GM12878 (cell line): ENCODE data around the gene ACVR1. TPM values are rescaled to one million over a fixed set of nuclear protein-coding genes. Genes with fewer than 3 reads are reported as not detected.

ENCODE experiments used
- ATAC-seq: fragments of 200-7000 bp; cut with Tn5 transposase; 3 replicates; pipeline ENCODE4 v1.9.1; 2020; ENCODE audit warnings: mild to moderate bottlenecking, moderate library complexity
- BruUV-seq: library from RNA; stranded (reverse); fragments of 400-500 nt; replicated peaks from 2 replicates; lab custom pipeline; 2021; lab: Mats Ljungman, UMichigan
- CTCF ChIA-PET: fragments of 300-600 bp; sonication (Branson Sonifier 250); formaldehyde crosslinking; extraction: SDS; loops from one replicate; lab custom pipeline; 2021; ENCODE audit warnings: inconsistent platforms; lab: Yijun Ruan, JAX
- POLR2A ChIA-PET: fragments of 350-600 bp; formaldehyde crosslinking; extraction: SDS; loops from one replicate; lab custom pipeline; 2021; ENCODE audit warnings: inconsistent platforms; lab: Charles Lee
- RAD21 ChIA-PET: fragments of 300-600 bp; sonication (Branson Sonifier 250); formaldehyde crosslinking; loops from one replicate; lab custom pipeline; 2023; ENCODE audit warnings: antibody characterized with exemption; ENCODE audit not compliant: unreplicated experiment; lab: Charles Lee
- SMC1A ChIA-PET: fragments of 300-600 bp; sonication (Branson Sonifier 250); formaldehyde crosslinking; loops from one replicate; lab custom pipeline; 2023; ENCODE audit not compliant: unreplicated experiment, uncharacterized antibody; lab: Charles Lee
- DNase-seq: peaks from one replicate; pipeline ENCODE4 v3.0.0-alpha.2; 2011; ENCODE audit warnings: low read depth, low spot score
- FAIRE-seq: peaks from 3 replicates; lab custom pipeline; 2011; peaks lifted over from hg19 to GRCh38; lab: Jason Lieb, UNC
- H2AFZ ChIP-seq: 2 replicates; pipeline ENCODE4 v1.6.0; 2011; ENCODE audit warnings: low read depth, low read length, control low read depth; ENCODE audit not compliant: control insufficient read depth
- H3K27ac ChIP-seq: 2 replicates; pipeline ENCODE4 v1.5.1; 2011; ENCODE audit warnings: control low read depth; ENCODE audit not compliant: control insufficient read depth, insufficient read depth
- H3K27me3 ChIP-seq, 2 experiments: replicated peaks in 1 of 2; 2 replicates each; pipeline versions ENCODE4 v1.6.0 to v1.6.1; 2011; ENCODE audit warnings: low read length in 1 of 2; ENCODE audit not compliant: control insufficient read depth in 2 of 2, insufficient read depth in 2 of 2
- H3K36me3 ChIP-seq, 2 experiments: 2 replicates each; pipeline ENCODE4 v1.5.1; 2011; ENCODE audit warnings: low read length in 1 of 2; ENCODE audit not compliant: control insufficient read depth in 2 of 2, insufficient read depth in 2 of 2
- H3K4me1 ChIP-seq: 2 replicates; pipeline ENCODE4 v1.6.1; 2011; ENCODE audit warnings: mild to moderate bottlenecking, low read length, moderate library complexity, mixed read lengths; ENCODE audit not compliant: control insufficient read depth, insufficient read depth
- H3K4me2 ChIP-seq: 2 replicates; pipeline ENCODE4 v1.6.0; 2011; ENCODE audit warnings: control low read depth; ENCODE audit not compliant: control insufficient read depth, insufficient read depth
- H3K4me3 ChIP-seq: fragments of 200-600 bp; sonication (generic); 2 replicates; pipeline ENCODE4 v1.5.1; 2016
- H3K79me2 ChIP-seq: 2 replicates; pipeline ENCODE4 v1.6.0; 2011; ENCODE audit warnings: low read length; ENCODE audit not compliant: control insufficient read depth, insufficient read depth
- H3K9ac ChIP-seq: 2 replicates; pipeline ENCODE4 v1.8.0; 2011; ENCODE audit warnings: low read length, control low read depth, mixed read lengths; ENCODE audit not compliant: control insufficient read depth, insufficient read depth
- H3K9me3 ChIP-seq: replicated peaks from 3 replicates; pipeline ENCODE4 v1.5.1; 2011; ENCODE audit warnings: mild to moderate bottlenecking, low read length; ENCODE audit not compliant: control insufficient read depth, insufficient read depth
- H4K20me1 ChIP-seq: 2 replicates; pipeline ENCODE4 v1.6.0; 2011; ENCODE audit not compliant: control insufficient read depth, insufficient read depth
- HDGF ChIP-seq: fragments of 450-650 bp; IDR thresholded peaks from 2 replicates; pipeline ENCODE4 v1.6.1; 2016; ENCODE audit warnings: antibody characterized with exemption
- MEF2A ChIP-seq: IDR thresholded peaks from 2 replicates; pipeline ENCODE4 v1.6.1; 2011; ENCODE audit warnings: low read depth, mild to moderate bottlenecking, low read length, moderate library complexity; ENCODE audit not compliant: insufficient read depth
- MYC ChIP-seq: IDR thresholded peaks from 2 replicates; pipeline ENCODE4 v1.6.1; 2011; ENCODE audit warnings: mild to moderate bottlenecking, low read length, moderate library complexity, inconsistent platforms; ENCODE audit not compliant: insufficient read depth, insufficient replicate concordance, insufficient read length, severe bottlenecking
- RAD51 ChIP-seq: fragments of 450-650 bp; IDR thresholded peaks from 2 replicates; pipeline ENCODE4 v1.6.1; 2016; ENCODE audit warnings: moderate library complexity, mild to moderate bottlenecking, inconsistent platforms
- RCOR1 ChIP-seq: conservative IDR thresholded peaks from 2 replicates; pipeline ENCODE4 v1.6.1; 2012; ENCODE audit warnings: low read depth, low read length, improper control_type of control experiment
- RFX5 ChIP-seq: IDR thresholded peaks from 2 replicates; pipeline ENCODE4 v1.6.1; 2011; ENCODE audit warnings: low read depth, low read length, improper control_type of control experiment
- ZNF207 ChIP-seq: fragments of 450-650 bp; IDR thresholded peaks from 2 replicates; pipeline ENCODE4 v1.6.1; 2014; ENCODE audit warnings: antibody characterized with exemption, mild to moderate bottlenecking, borderline replicate concordance
- ZNF24 ChIP-seq: fragments of 450-650 bp; IDR thresholded peaks from 2 replicates; pipeline ENCODE4 v1.6.1; 2017; ENCODE audit warnings: antibody characterized with exemption, mild to moderate bottlenecking
- ZNF274 ChIP-seq: IDR thresholded peaks from one replicate; pipeline ENCODE4 v1.8.0; 2011; ENCODE audit not compliant: insufficient read length, insufficient read depth
- ZNF622 ChIP-seq: fragments of 450-650 bp; IDR thresholded peaks from 2 replicates; pipeline ENCODE4 v1.6.1; 2017; ENCODE audit warnings: mild to moderate bottlenecking, inconsistent platforms
- WGBS: methylation state at CpG from one replicate; pipeline ENCODE4 v1.1.6; 2016; ENCODE audit warnings: low lambda C conversion rate; ENCODE audit not compliant: insufficient replicate concordance, insufficient coverage; ENCODE audit errors: missing lambda C conversion rate; 5-methylcytosine and 5-hydroxymethylcytosine counted together
- in situ Hi-C: fragments of 300-500 bp; cut with MboI; formaldehyde crosslinking; loops from 9 replicates; pipeline ENCODE4 v1.14.3; 2018; ENCODE audit warnings: mixed read lengths
- intact Hi-C: fragments of 100-400 bp; cut with micrococcal nuclease; formaldehyde crosslinking; loops from one replicate; pipeline ENCODE4 v1.14.2; 2022; ENCODE audit not compliant: unreplicated experiment
- polyA plus RNA-seq, 11 experiments: library from polyadenylated mRNA; depleted of rRNA in 4 of 11; unstranded in 6 of 11; stranded (reverse) in 5 of 11; fragments of >200 nt; fragmentation: Nextera tagmentation in 4 of 11; fragmentation: Illumina TruSeq in 1 of 11; extraction: Ambion mirVana in 4 of 11; extraction: Trizol in 1 of 11; gene quantifications; 1 replicate in 1 of 11; 2 replicates in 10 of 11; pipeline versions ENCODE4 v1.2.1 to v1.2.3, GENCODE V29; 2011 to 2016; ENCODE audit warnings: inconsistent platforms in 2 of 11, missing spikeins in 2 of 11, low read depth in 1 of 11
- total RNA-seq, 4 experiments: library from RNA; depleted of rRNA in 3 of 4; stranded (reverse); fragments of >200 nt in 3 of 4; fragmentation: Illumina TruSeq in 1 of 4; extraction: Trizol in 1 of 4; gene quantifications; 2 replicates each; pipeline versions ENCODE4 v1.2.1 to v1.2.3, GENCODE V29; 2013 to 2021
- TF ChIP-seq, protein P1 (sequence below): fragments of 450-650 bp; formaldehyde crosslinking; IDR thresholded peaks from 2 replicates; pipeline ENCODE4 v1.4.0; 2020; ENCODE audit warnings: mild to moderate bottlenecking, moderate library complexity
- TF ChIP-seq, protein P2 (sequence below): fragments of 450-650 bp; conservative IDR thresholded peaks from 2 replicates; pipeline ENCODE4 v1.6.1; 2017; ENCODE audit warnings: mild to moderate bottlenecking, moderate library complexity
- TF ChIP-seq, protein P3 (sequence below): fragments of 450-650 bp; IDR thresholded peaks from 2 replicates; pipeline ENCODE4 v1.6.1; 2018; ENCODE audit warnings: mild to moderate bottlenecking, low read depth, moderate library complexity; ENCODE audit not compliant: partially characterized antibody

ACVR1 gene
- total and polyA plus RNA-seq, 10 of the 15 experiments (the other 5 are each of a cell fraction or from before 2014, with no cell fraction given) = 0.06 to 0.24 (median 0.14) TPM; not detected in 4

DNA sequence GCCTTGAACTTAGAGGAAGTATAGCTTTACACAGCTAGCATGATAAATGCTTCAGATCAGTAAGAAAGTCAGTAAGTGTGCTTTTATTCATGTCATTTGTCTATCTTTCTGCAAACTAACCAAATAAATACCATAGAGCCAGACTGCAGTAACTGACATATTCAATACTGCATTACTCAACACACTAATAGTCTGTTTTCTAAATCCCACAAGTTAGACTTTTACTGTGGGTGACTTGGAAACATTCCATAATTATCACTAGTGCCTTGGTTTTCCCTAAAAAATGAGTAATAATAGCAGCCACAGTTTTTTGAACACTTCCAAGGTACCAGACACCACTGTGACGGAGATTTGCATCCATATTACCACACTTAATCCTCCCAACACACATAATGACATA is 33.0 kb downstream of the ACVR1 start (continued):
- TF ChIP-seq, protein P1, sequence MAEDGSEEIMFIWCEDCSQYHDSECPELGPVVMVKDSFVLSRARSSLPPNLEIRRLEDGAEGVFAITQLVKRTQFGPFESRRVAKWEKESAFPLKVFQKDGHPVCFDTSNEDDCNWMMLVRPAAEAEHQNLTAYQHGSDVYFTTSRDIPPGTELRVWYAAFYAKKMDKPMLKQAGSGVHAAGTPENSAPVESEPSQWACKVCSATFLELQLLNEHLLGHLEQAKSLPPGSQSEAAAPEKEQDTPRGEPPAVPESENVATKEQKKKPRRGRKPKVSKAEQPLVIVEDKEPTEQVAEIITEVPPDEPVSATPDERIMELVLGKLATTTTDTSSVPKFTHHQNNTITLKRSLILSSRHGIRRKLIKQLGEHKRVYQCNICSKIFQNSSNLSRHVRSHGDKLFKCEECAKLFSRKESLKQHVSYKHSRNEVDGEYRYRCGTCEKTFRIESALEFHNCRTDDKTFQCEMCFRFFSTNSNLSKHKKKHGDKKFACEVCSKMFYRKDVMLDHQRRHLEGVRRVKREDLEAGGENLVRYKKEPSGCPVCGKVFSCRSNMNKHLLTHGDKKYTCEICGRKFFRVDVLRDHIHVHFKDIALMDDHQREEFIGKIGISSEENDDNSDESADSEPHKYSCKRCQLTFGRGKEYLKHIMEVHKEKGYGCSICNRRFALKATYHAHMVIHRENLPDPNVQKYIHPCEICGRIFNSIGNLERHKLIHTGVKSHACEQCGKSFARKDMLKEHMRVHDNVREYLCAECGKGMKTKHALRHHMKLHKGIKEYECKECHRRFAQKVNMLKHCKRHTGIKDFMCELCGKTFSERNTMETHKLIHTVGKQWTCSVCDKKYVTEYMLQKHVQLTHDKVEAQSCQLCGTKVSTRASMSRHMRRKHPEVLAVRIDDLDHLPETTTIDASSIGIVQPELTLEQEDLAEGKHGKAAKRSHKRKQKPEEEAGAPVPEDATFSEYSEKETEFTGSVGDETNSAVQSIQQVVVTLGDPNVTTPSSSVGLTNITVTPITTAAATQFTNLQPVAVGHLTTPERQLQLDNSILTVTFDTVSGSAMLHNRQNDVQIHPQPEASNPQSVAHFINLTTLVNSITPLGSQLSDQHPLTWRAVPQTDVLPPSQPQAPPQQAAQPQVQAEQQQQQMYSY (CRISPR knock-in tag) = no peak
- TF ChIP-seq RCOR1 (no peak), ZNF622 (no peak), ZNF207 (no peak), RAD51 (no peak)
- TF ChIP-seq, all 136 proteins: peak for 0

DNA sequence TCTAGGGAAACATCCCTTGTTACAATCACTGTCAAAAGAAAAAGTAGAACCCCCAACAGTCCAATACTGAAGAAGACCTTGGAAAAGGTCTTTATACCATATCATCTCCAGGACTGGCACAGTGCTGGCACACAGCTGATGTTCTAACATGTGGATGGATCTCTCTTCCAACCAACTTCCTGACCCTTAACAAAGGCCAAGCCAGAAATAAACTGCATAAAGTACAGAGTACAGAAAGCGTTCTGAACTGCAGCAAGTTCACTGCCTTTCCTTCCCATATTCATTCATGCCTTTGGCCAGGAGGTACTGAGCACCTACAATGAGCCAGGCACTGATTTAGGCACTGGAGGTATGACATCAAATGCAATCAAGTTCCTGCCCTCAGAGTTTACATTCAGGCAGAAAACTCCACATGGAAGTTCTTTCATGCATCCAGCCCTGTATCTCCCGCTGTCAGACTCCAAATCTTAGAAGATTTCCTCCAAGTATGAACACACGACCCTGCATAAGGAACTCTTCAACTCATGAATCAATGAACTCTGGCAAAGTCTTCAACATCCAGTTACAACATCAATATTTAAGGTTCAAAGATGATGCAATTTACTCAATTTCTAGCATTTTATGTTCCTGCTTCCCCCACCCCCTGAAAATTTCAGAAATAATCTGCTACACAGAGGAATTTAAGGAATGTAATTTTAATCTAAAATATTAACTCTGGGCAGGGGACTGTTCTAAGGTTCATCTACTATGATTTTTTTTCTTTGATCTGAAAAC is 33.8 kb downstream of the ACVR1 start:
- 18% methylated on average over 3 of the region's 3 CpGs for WGBS
- ChIA-PET RAD21 (no interaction called here), POLR2A (no interaction called here), CTCF (interaction anchor here (0.8 kb wide), 1 partner anchor 541 kb away, joined by 4 read pairs; no protein-coding TSS in a partner anchor), SMC1A (no interaction called here)
- Histone ChIP-seq H3K4me3 (no peak overlapping the region), H3K4me2 (no peak overlapping the region), H3K9me3 (no peaks in the 10 kb centered on the region), H3K27ac (no peak overlapping the region), H3K4me1 (no peaks in the 10 kb centered on the region), H3K27me3 (no peaks in the 10 kb centered on the region), H4K20me1 (no peaks in the 10 kb centered on the region), H2AFZ (no peak overlapping the region), H3K79me2 (no peaks in the 10 kb centered on the region), H3K9ac (no peak overlapping the region), H3K36me3 (no peaks in the 10 kb centered on the region)
- DNase-seq (no peak), ATAC-seq (no peak), FAIRE-seq (no peak)
- in situ Hi-C loops (no loop called here), intact Hi-C loops (no loop called here)
- BruUV-seq = no TSS peak
- TF ChIP-seq MEF2A (no peak), ZNF24 (no peak), ZNF622 (no peak), HDGF (no peak), RFX5 (no peak), ZNF274 (no peak), MYC (no peak)
- TF ChIP-seq, protein P2, sequence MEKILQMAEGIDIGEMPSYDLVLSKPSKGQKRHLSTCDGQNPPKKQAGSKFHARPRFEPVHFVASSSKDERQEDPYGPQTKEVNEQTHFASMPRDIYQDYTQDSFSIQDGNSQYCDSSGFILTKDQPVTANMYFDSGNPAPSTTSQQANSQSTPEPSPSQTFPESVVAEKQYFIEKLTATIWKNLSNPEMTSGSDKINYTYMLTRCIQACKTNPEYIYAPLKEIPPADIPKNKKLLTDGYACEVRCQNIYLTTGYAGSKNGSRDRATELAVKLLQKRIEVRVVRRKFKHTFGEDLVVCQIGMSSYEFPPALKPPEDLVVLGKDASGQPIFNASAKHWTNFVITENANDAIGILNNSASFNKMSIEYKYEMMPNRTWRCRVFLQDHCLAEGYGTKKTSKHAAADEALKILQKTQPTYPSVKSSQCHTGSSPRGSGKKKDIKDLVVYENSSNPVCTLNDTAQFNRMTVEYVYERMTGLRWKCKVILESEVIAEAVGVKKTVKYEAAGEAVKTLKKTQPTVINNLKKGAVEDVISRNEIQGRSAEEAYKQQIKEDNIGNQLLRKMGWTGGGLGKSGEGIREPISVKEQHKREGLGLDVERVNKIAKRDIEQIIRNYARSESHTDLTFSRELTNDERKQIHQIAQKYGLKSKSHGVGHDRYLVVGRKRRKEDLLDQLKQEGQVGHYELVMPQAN = no peak
- TF ChIP-seq, protein P3, sequence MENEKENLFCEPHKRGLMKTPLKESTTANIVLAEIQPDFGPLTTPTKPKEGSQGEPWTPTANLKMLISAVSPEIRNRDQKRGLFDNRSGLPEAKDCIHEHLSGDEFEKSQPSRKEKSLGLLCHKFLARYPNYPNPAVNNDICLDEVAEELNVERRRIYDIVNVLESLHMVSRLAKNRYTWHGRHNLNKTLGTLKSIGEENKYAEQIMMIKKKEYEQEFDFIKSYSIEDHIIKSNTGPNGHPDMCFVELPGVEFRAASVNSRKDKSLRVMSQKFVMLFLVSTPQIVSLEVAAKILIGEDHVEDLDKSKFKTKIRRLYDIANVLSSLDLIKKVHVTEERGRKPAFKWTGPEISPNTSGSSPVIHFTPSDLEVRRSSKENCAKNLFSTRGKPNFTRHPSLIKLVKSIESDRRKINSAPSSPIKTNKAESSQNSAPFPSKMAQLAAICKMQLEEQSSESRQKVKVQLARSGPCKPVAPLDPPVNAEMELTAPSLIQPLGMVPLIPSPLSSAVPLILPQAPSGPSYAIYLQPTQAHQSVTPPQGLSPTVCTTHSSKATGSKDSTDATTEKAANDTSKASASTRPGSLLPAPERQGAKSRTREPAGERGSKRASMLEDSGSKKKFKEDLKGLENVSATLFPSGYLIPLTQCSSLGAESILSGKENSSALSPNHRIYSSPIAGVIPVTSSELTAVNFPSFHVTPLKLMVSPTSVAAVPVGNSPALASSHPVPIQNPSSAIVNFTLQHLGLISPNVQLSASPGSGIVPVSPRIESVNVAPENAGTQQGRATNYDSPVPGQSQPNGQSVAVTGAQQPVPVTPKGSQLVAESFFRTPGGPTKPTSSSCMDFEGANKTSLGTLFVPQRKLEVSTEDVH = no peak
